GM19372 (cell line): Measurements from ENCODE around the gene FAM219B.

Source experiments
- ATAC-seq: cut with Tn5 transposase; IDR thresholded peaks from one replicate; pipeline ENCODE4 v1.9.1; 2021; ENCODE audit warnings: mild to moderate bottlenecking, low read depth, moderate library complexity; ENCODE audit not compliant: unreplicated experiment

Gene FAM219B

GRCh38 chr15:74851960-74852359 is 54.7 kb downstream of the FAM219B start:
- no peak for ATAC-seq

GRCh38 chr15:74850393-74850792 is 56.3 kb downstream of the FAM219B start:
- no peak for ATAC-seq
